ENCODE measurements around the gene CRELD1. TPM values are rescaled to one million over a fixed set of nuclear protein-coding genes. Genes with fewer than 3 reads are reported as not detected.

Gene CRELD1
- total and polyA plus RNA-seq, 9 of the 15 experiments (the other 6 are each of a cell fraction or from before 2014, with no cell fraction given) = 3.3 to 25.8 (median 16.5) TPM

GRCh38 chr3:9951962-9952805 lies 18.6 kb downstream of the CRELD1 start, which contains the start of gene PRRT3 (continued):
- TF ChIP-seq ZNF609 (CRISPR knock-in tag; IDR thresholded peaks at IDR 0.05; ENCODE audit: borderline replicate concordance) = no peak
- TF ChIP-seq ZC3H8 (IDR thresholded peaks at IDR 0.05) = no peak
- 0 out of 2 replicates have a peak, but pooled peaks have one; percentile 24 for TF ChIP-seq ZBTB9 (CRISPR knock-in tag; IDR thresholded peaks at IDR 0.05)
- TF ChIP-seq XRCC5 (IDR thresholded peaks at IDR 0.05; ENCODE audit: low read depth, low read length) = peak; percentile 70; the same call in 1 of the 2 replicates
- no peak for TF ChIP-seq POLR2AphosphoS2 (IDR thresholded peaks at IDR 0.05; ENCODE audit: low read length)
- TF ChIP-seq MTA3 (IDR thresholded peaks at IDR 0.05; ENCODE audit: borderline replicate concordance) = no peak
- no peak for TF ChIP-seq JUND (IDR thresholded peaks at IDR 0.05; ENCODE audit: borderline replicate concordance, low read depth, low read length)
- no peak for TF ChIP-seq JUND (tag; IDR thresholded peaks at IDR 0.05; ENCODE audit: borderline replicate concordance, low read depth, low read length)
- TF ChIP-seq CUX1 (CRISPR knock-in tag; IDR thresholded peaks at IDR 0.05) = no peak
- TF ChIP-seq DPF2 (IDR thresholded peaks at IDR 0.05) = 0 out of 2 replicates have a peak, but pooled peaks have one; percentile 27
- 0 out of 2 replicates have a peak, but pooled peaks have one; percentile 87 for TF ChIP-seq PTBP1 (IDR thresholded peaks at IDR 0.05; ENCODE audit: low read depth, low read length)
- TF ChIP-seq ZNF12 (CRISPR knock-in tag; IDR thresholded peaks at IDR 0.05) = no peak
- TF ChIP-seq CCNT2 (IDR thresholded peaks at IDR 0.05; ENCODE audit: borderline replicate concordance, extremely low read depth, insufficient read length, low read depth, low read length) = peak; percentile 64
- no peak for TF ChIP-seq MEF2A (IDR thresholded peaks at IDR 0.05; ENCODE audit: control insufficient read depth, low read depth, low read length)
- TF ChIP-seq NCOA4 (IDR thresholded peaks at IDR 0.05; ENCODE audit: partially characterized antibody) = peak; percentile 74
- TF ChIP-seq TAF15 (IDR thresholded peaks at IDR 0.05; ENCODE audit: low read depth, low read length) = no peak
